HG02970 (cell line): ENCODE data around the gene APCDD1.
"Not testable (repeated sequence)": the region's sequence is repeated elsewhere in the genome, so short reads cannot be mapped to it uniquely, and the experiment has no call there.

ENCODE experiments used
- ATAC-seq: cut with Tn5 transposase; IDR thresholded peaks from one replicate; pipeline ENCODE4 v1.9.1; 2021; ENCODE audit warnings: mild to moderate bottlenecking, moderate library complexity, moderate number of reproducible peaks; ENCODE audit not compliant: unreplicated experiment, low FRiP score

APCDD1 gene

GRCh38 chr18:10485475-10485874 is 31.0 kb downstream of the APCDD1 start:
- no peak for ATAC-seq

GRCh38 chr18:10486362-10486761 is 31.9 kb downstream of the APCDD1 start:
- ATAC-seq, result no peak

GRCh38 chr18:10487154-10487553 is 32.7 kb downstream of the APCDD1 start:
- ATAC-seq, result no peak

- ATAC-seq, result no peak
Observed at GRCh38 chr18:10488017-10488416, 33.6 kb downstream of the APCDD1 start.

GRCh38 chr18:10490401-10491165 is 36.1 kb downstream of the APCDD1 start:
- ATAC-seq, result peak; percentile 86

- no peak for ATAC-seq
Observed at GRCh38 chr18:10495936-10496335, 41.5 kb downstream of the APCDD1 start.

GRCh38 chr18:10497206-10497749 is 42.8 kb downstream of the APCDD1 start:
- no peak for ATAC-seq

GRCh38 chr18:10499230-10499629 is 44.8 kb downstream of the APCDD1 start:
- no peak for ATAC-seq

- ATAC-seq, result no peak
Observed at GRCh38 chr18:10500038-10500437, 45.6 kb downstream of the APCDD1 start.

GRCh38 chr18:10504723-10505122 is 50.3 kb downstream of the APCDD1 start:
- ATAC-seq, result no peak

- ATAC-seq, result not testable (repeated sequence)
Observed at GRCh38 chr18:10505892-10506291, 51.5 kb downstream of the APCDD1 start.

- ATAC-seq, result no peak
Observed at GRCh38 chr18:10508591-10508990, 54.2 kb downstream of the APCDD1 start.

GRCh38 chr18:10511236-10511635 is 56.8 kb downstream of the APCDD1 start:
- no peak for ATAC-seq

- ATAC-seq, result no peak
Observed at GRCh38 chr18:10514082-10514481, 59.6 kb downstream of the APCDD1 start.

GRCh38 chr18:10514601-10515000 is 60.2 kb downstream of the APCDD1 start:
- ATAC-seq, result no peak

GRCh38 chr18:10515456-10515855 is 61.0 kb downstream of the APCDD1 start:
- no peak for ATAC-seq

- ATAC-seq, result no peak
Observed at GRCh38 chr18:10516078-10516477, 61.6 kb downstream of the APCDD1 start.

GRCh38 chr18:10518595-10519255 is 64.3 kb downstream of the APCDD1 start:
- no peak for ATAC-seq

GRCh38 chr18:10519366-10519765 is 64.9 kb downstream of the APCDD1 start:
- no peak for ATAC-seq

GRCh38 chr18:10519999-10520935 is 65.8 kb downstream of the APCDD1 start:
- ATAC-seq, result no peak

GRCh38 chr18:10521566-10521965 is 67.1 kb downstream of the APCDD1 start:
- no peak for ATAC-seq
